Gastrocnemius medialis (tissue), 4 donors: ENCODE results near the gene BOD1L1. TPM values are rescaled to one million over a fixed set of nuclear protein-coding genes. Genes with fewer than 3 reads are reported as not detected.

Experiments
- ATAC-seq, 2 donors: fragments of 150-250 bp; one replicate each; pipeline ENCODE4 v1.9.1; 2016
- DNase-seq, 2 donors: peaks; one replicate each; pipeline ENCODE4 v3.0.0-alpha.2; 2019
- H3K27ac ChIP-seq, 4 donors: fragments of 200-600 bp; sonication (generic); 1 replicate in 1 of 4; 2 replicates in 3 of 4; pipeline ENCODE4 v1.5.1; 2016 to 2018; ENCODE audit warnings: mild to moderate bottlenecking in 2 of 4, moderate library complexity in 1 of 4
- H3K27me3 ChIP-seq, 3 donors: fragments of 200-600 bp; sonication (generic) in 2 of 3; 1 replicate in 1 of 3; 2 replicates in 2 of 3; pipeline versions ENCODE4 v1.5.1 to v1.6.0; 2016 to 2019; ENCODE audit warnings: mild to moderate bottlenecking in 1 of 3, moderate library complexity in 1 of 3
- H3K36me3 ChIP-seq, 2 donors: fragments of 200-600 bp; sonication (generic) in 1 of 2; one replicate each; pipeline ENCODE4 v1.5.1; 2017 to 2018
- H3K4me1 ChIP-seq, 2 donors: fragments of 200-600 bp; sonication (generic) in 1 of 2; one replicate each; pipeline ENCODE4 v1.5.1; 2016 to 2017; ENCODE audit warnings: mild to moderate bottlenecking in 2 of 2
- H3K4me3 ChIP-seq, 4 donors: fragments of 200-600 bp; sonication (generic) in 3 of 4; 1 replicate in 1 of 4; 2 replicates in 3 of 4; pipeline ENCODE4 v1.5.1; 2016 to 2019; ENCODE audit warnings: mild to moderate bottlenecking in 2 of 4
- H3K9me3 ChIP-seq, 3 donors: fragments of 200-600 bp; sonication (generic) in 2 of 3; 1 replicate in 1 of 3; 2 replicates in 2 of 3; pipeline ENCODE4 v1.5.1; 2016 to 2019
- CTCF ChIP-seq, 5 experiments: fragments of 450-650 bp in 3 of 5; fragments of 200-600 bp in 2 of 5; sonication (generic) in 2 of 5; IDR thresholded peaks in 4 of 5; conservative IDR thresholded peaks in 1 of 5; 1 replicate in 4 of 5; 2 replicates in 1 of 5; pipeline ENCODE4 v1.5.1; 2016 to 2019; ENCODE audit warnings: antibody characterized with exemption in 5 of 5, mild to moderate bottlenecking in 3 of 5, moderate library complexity in 3 of 5
- POLR2A ChIP-seq, 2 donors: fragments of 450-650 bp; IDR thresholded peaks; one replicate each; pipeline ENCODE4 v1.6.1; 2017; ENCODE audit warnings: antibody characterized with exemption in 2 of 2, mild to moderate bottlenecking in 2 of 2, moderate library complexity in 2 of 2
- in situ Hi-C, 4 donors: fragments of 200-750 bp; cut with MboI; loops; one replicate each; pipeline versions ENCODE4 v1.15.0 to v1.8.0; 2017; ENCODE audit warnings: low sequenced_read_pairs in 4 of 4
- intact Hi-C: fragments of 100-400 bp; cut with DNase I; formaldehyde crosslinking; loops from one replicate; pipeline ENCODE4 v1.15.1; 2023; ENCODE audit warnings: low total_unique reads
- total RNA-seq, 4 donors: library from RNA; depleted of rRNA; stranded (reverse); fragments of >200 nt; gene quantifications; one replicate each; pipeline versions ENCODE4 v1.1.0 to v1.2.3, GENCODE V29; 2016

BOD1L1 gene
- total RNA-seq, 4 donors from 2014 or later = 11.9 to 14.7 (median 13.0) TPM

GRCh38 chr4:13539047-13539618 is 88.4 kb downstream of the BOD1L1 start:
- H3K4me3 ChIP-seq = peak overlapping the region in 1 of 4 donors; percentile 22
- in situ Hi-C loops = loop anchor here in 1 of 4 donors (25.0 kb wide), 1 partner anchor 802 kb away; no protein-coding TSS in a partner anchor

GRCh38 chr4:13538427-13538973 is 89.0 kb downstream of the BOD1L1 start:
- no peak for TF ChIP-seq POLR2A (IDR thresholded peaks at IDR 0.05)
- no peak for TF ChIP-seq CTCF (IDR thresholded peaks at IDR 0.05 in 4 of 5, conservative IDR thresholded peaks at IDR 0.05 in 1 of 5)
- no peaks in the 10 kb centered on the region for H3K9me3 ChIP-seq
- intact Hi-C loops (no loop called here), in situ Hi-C loops (loop anchor here in 1 of 4 donors (25.0 kb wide), 1 partner anchor 801 kb away; no protein-coding TSS in a partner anchor)
- DNase-seq (no peak), ATAC-seq (no peak)
- peaks cover 17 to 23% of the 10 kb centered on the region in 2 donors for H3K4me1 ChIP-seq
- H3K36me3 ChIP-seq = no peaks in the 10 kb centered on the region
- H3K27ac ChIP-seq = no peak overlapping the region
- no peak overlapping the region for H3K4me3 ChIP-seq
- H3K27me3 ChIP-seq = peaks cover 99 to 100% (median 100%) of the 10 kb centered on the region in 3 donors

More at GRCh38 chr4:13539047-13539618, 88.4 kb downstream of the BOD1L1 start:
- H3K27me3 ChIP-seq = peaks cover 99 to 100% (median 100%) of the 10 kb centered on the region in 3 donors
- DNase-seq (no peak), ATAC-seq (no peak)
- peaks cover 17 to 23% of the 10 kb centered on the region in 2 donors for H3K4me1 ChIP-seq
- H3K36me3 ChIP-seq = no peaks in the 10 kb centered on the region
- intact Hi-C loops = no loop called here
- H3K9me3 ChIP-seq = no peaks in the 10 kb centered on the region
- no peak overlapping the region for H3K27ac ChIP-seq
- TF ChIP-seq POLR2A (IDR thresholded peaks at IDR 0.05) (no peak), CTCF (IDR thresholded peaks at IDR 0.05 in 4 of 5, conservative IDR thresholded peaks at IDR 0.05 in 1 of 5) (no peak)

- intact Hi-C loops = no loop called here
- DNase-seq (no peak), ATAC-seq (no peak)
- H3K27ac ChIP-seq = no peak overlapping the region
- no peaks in the 10 kb centered on the region for H3K36me3 ChIP-seq
- peaks cover 96 to 99% (median 99%) of the 10 kb centered on the region in 3 donors for H3K27me3 ChIP-seq
- no peaks in the 10 kb centered on the region for H3K9me3 ChIP-seq
- in situ Hi-C loops = loop anchor here in 1 of 4 donors (25.0 kb wide), 1 partner anchor 801 kb away; no protein-coding TSS in a partner anchor
- TF ChIP-seq CTCF (IDR thresholded peaks at IDR 0.05 in 4 of 5, conservative IDR thresholded peaks at IDR 0.05 in 1 of 5) (no peak), POLR2A (IDR thresholded peaks at IDR 0.05) (no peak)
- H3K4me1 ChIP-seq = peaks cover 17 to 23% of the 10 kb centered on the region in 2 donors
- no peak overlapping the region for H3K4me3 ChIP-seq
Measured at GRCh38 chr4:13537832-13538177, 89.7 kb downstream of the BOD1L1 start.

GRCh38 chr4:13537011-13537831 is 90.3 kb downstream of the BOD1L1 start:
- H3K27me3 ChIP-seq = peaks cover 96 to 99% (median 99%) of the 10 kb centered on the region in 3 donors
- no peaks in the 10 kb centered on the region for H3K36me3 ChIP-seq
- intact Hi-C loops = no loop called here
- in situ Hi-C loops = loop anchor here in 1 of 4 donors (25.0 kb wide), 1 partner anchor 800 kb away; no protein-coding TSS in a partner anchor
- ATAC-seq (no peak), DNase-seq (no peak)
- peaks cover 17 to 22% of the 10 kb centered on the region in 2 donors for H3K4me1 ChIP-seq
- no peak for TF ChIP-seq CTCF (IDR thresholded peaks at IDR 0.05 in 4 of 5, conservative IDR thresholded peaks at IDR 0.05 in 1 of 5)
- no peak for TF ChIP-seq POLR2A (IDR thresholded peaks at IDR 0.05)
- no peak overlapping the region for H3K27ac ChIP-seq
- H3K4me3 ChIP-seq = no peak overlapping the region
- H3K9me3 ChIP-seq = no peaks in the 10 kb centered on the region
